Sigmoid colon (tissue), 7 donors: ENCODE data around the gene TMEM132D. TPM values are rescaled to one million over a fixed set of nuclear protein-coding genes. Genes with fewer than 3 reads are reported as not detected.

Experiments used
- DNase-seq: peaks from one replicate; pipeline ENCODE4 v3.0.0-alpha.2; 2019
- H3K27ac ChIP-seq, 4 donors: fragments of 200-600 bp; sonication (generic); one replicate each; pipeline ENCODE4 v1.5.1; 2016 to 2019; ENCODE audit warnings: mild to moderate bottlenecking in 1 of 4
- H3K27me3 ChIP-seq, 3 donors: fragments of 200-600 bp; sonication (generic); one replicate each; pipeline ENCODE4 v1.5.1; 2019; ENCODE audit warnings: mild to moderate bottlenecking in 1 of 3
- H3K36me3 ChIP-seq, 4 donors: fragments of 200-600 bp; sonication (generic); one replicate each; pipeline ENCODE4 v1.5.1; 2016 to 2019
- H3K4me1 ChIP-seq, 4 donors: fragments of 200-600 bp; sonication (generic); one replicate each; pipeline ENCODE4 v1.5.1; 2017 to 2019
- H3K4me3 ChIP-seq, 4 donors: fragments of 200-600 bp; sonication (generic); one replicate each; pipeline ENCODE4 v1.5.1; 2017 to 2019; ENCODE audit warnings: mild to moderate bottlenecking in 2 of 4, moderate library complexity in 1 of 4
- H3K9me3 ChIP-seq, 4 donors: fragments of 200-600 bp in 3 of 4; sonication (generic) in 3 of 4; one replicate each; pipeline versions ENCODE4 v1.5.1 to v1.6.1; 2013 to 2019
- EP300 ChIP-seq, 4 donors: sonication (generic); formaldehyde crosslinking; IDR thresholded peaks; one replicate each; pipeline ENCODE4 v1.6.1; 2017; ENCODE audit warnings: antibody characterized with exemption in 4 of 4
- POLR2A ChIP-seq, 2 donors: fragments of 450-650 bp; IDR thresholded peaks; one replicate each; pipeline ENCODE4 v1.6.1; 2016; ENCODE audit warnings: antibody characterized with exemption in 2 of 2, mild to moderate bottlenecking in 2 of 2, moderate library complexity in 2 of 2
- POLR2AphosphoS5 ChIP-seq, 4 donors: sonication (generic); formaldehyde crosslinking; IDR thresholded peaks; one replicate each; pipeline ENCODE4 v1.6.1; 2017; ENCODE audit warnings: antibody characterized with exemption in 4 of 4
- WGBS, 2 donors: extraction: QIAGEN DNeasy Blood & Tissue Kit; methylation state at CpG; one replicate each; pipeline ENCODE4 v1.1.7; 2013; 5-methylcytosine and 5-hydroxymethylcytosine counted together
- intact Hi-C: fragments of 100-400 bp; cut with DNase I; formaldehyde crosslinking; loops from one replicate; pipeline ENCODE4 v1.15.1; 2023
- polyA plus RNA-seq, 3 donors: library from polyadenylated mRNA; stranded (reverse); fragments of 200-250 nt; gene quantifications; one replicate each; pipeline ENCODE4 v1.2.3, GENCODE V29; 2013
- total RNA-seq, 4 donors: library from RNA; depleted of rRNA; stranded (reverse); fragments of >200 nt; gene quantifications; one replicate each; pipeline ENCODE4 v1.1.0, GENCODE V29; 2016
- TF ChIP-seq, protein P1 (sequence below), 4 experiments: fragments of 450-650 bp in 3 of 4; fragments of 200-600 bp in 1 of 4; IDR thresholded peaks; one replicate each; pipeline ENCODE4 v1.5.1; 2016 to 2019; ENCODE audit warnings: antibody characterized with exemption in 4 of 4, mild to moderate bottlenecking in 3 of 4, moderate library complexity in 2 of 4
- donor health status: healthy with polysubstance abuse.
- donor health status: Bipolar disorder and iron deficiency.
- donor health status: healthy.

TMEM132D gene
- total and polyA plus RNA-seq, 7 donors: under 0.01 to 0.03 (median under 0.01) TPM; not detected in 3

DNA sequence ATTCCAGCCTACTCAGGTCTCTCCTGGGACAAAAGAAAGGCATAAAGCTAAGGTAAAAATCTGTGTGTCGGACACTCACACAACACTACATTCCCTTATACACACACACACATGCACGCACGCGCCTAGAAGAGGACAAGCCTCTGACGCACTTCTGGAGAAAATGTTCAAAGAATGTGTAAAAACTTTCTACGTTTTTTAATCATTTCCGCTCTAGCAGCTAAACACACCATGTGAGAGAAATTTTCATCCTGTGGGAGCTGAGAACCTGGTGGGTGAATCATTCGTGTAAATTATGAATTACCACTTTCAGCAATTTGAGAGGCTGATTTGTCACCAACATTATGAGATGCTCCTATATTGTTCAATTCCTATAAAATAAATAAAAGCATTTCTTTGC lies 494.5 kb downstream of the TMEM132D start:
- no peak for DNase-seq
- WGBS, 2 donors: 79 to 83% methylated on average over 8 of the region's 8 CpGs
- intact Hi-C loops: no loop called here

DNA sequence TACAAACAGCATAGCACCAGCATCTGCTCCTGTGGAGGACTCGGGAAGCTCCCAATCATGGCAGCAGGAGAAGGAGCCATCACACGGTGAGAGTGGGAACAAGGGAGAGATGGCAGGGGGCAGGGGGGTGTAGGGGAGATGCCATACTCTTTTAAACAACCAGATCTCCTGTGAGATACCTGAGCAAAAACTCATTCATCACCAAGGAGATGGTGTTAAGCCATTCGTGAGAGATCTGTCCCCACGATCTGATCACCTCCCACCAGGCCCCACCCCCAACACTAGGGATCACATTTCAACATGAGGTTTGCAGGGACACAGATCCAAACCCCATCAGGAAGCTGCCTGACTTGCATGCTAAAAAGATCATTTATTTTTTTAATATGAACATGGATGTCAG lies 499.3 kb downstream of the TMEM132D start:
- Histone ChIP-seq H3K27ac (no peak overlapping the region), H3K9me3 (no peaks in the 10 kb centered on the region), H3K36me3 (no peaks in the 10 kb centered on the region), H3K4me1 (no peaks in the 10 kb centered on the region), H3K27me3 (no peaks in the 10 kb centered on the region), H3K4me3 (no peak overlapping the region)
- no peak for TF ChIP-seq POLR2A (IDR thresholded peaks at IDR 0.05)
- TF ChIP-seq, protein P1, sequence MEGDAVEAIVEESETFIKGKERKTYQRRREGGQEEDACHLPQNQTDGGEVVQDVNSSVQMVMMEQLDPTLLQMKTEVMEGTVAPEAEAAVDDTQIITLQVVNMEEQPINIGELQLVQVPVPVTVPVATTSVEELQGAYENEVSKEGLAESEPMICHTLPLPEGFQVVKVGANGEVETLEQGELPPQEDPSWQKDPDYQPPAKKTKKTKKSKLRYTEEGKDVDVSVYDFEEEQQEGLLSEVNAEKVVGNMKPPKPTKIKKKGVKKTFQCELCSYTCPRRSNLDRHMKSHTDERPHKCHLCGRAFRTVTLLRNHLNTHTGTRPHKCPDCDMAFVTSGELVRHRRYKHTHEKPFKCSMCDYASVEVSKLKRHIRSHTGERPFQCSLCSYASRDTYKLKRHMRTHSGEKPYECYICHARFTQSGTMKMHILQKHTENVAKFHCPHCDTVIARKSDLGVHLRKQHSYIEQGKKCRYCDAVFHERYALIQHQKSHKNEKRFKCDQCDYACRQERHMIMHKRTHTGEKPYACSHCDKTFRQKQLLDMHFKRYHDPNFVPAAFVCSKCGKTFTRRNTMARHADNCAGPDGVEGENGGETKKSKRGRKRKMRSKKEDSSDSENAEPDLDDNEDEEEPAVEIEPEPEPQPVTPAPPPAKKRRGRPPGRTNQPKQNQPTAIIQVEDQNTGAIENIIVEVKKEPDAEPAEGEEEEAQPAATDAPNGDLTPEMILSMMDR (IDR thresholded peaks at IDR 0.05): no peak
- TF ChIP-seq EP300 (IDR thresholded peaks at IDR 0.05): no peak
- TF ChIP-seq POLR2AphosphoS5 (IDR thresholded peaks at IDR 0.05): no peak
- DNase-seq: no peak
- intact Hi-C loops: no loop called here
- WGBS, 2 donors: 52 to 85% methylated on average over 4 of the region's 4 CpGs

More for the DNA sequence above, 494.5 kb downstream of the TMEM132D start:
- Histone ChIP-seq H3K4me1 (no peaks in the 10 kb centered on the region), H3K9me3 (no peaks in the 10 kb centered on the region), H3K36me3 (no peaks in the 10 kb centered on the region), H3K27me3 (no peaks in the 10 kb centered on the region), H3K27ac (no peak overlapping the region), H3K4me3 (no peak overlapping the region)
- TF ChIP-seq EP300 (IDR thresholded peaks at IDR 0.05) (no peak), POLR2AphosphoS5 (IDR thresholded peaks at IDR 0.05) (no peak), POLR2A (IDR thresholded peaks at IDR 0.05) (no peak)
- TF ChIP-seq, protein P1 (IDR thresholded peaks at IDR 0.05): no peak

DNA sequence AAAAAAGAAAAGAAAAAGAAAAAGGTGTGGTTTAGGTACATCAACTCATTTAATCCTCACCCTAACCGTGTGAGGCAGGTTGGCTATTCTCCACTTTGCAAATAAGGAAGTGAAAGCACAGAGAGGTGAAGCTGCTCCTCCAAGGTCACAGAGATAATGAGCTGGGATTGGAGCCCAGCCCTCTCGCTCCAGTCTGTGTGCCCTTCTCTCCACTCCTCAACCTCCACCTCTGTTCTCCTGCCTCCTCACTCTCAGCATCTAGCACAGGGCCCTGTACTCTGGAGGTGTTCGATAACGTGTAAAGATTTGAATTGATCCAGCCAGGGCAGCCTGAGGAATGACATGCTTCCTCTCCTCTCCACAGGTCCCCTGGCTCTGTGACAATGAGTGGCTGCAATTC lies 502.3 kb downstream of the TMEM132D start:
- H3K4me1 ChIP-seq: no peaks in the 10 kb centered on the region
- no peak for TF ChIP-seq POLR2AphosphoS5 (IDR thresholded peaks at IDR 0.05)
- H3K36me3 ChIP-seq: no peaks in the 10 kb centered on the region
- DNase-seq: no peak
- intact Hi-C loops: no loop called here
- no peaks in the 10 kb centered on the region for H3K27me3 ChIP-seq
- H3K9me3 ChIP-seq: no peaks in the 10 kb centered on the region
- 23 to 60% methylated on average over 4 of the region's 4 CpGs for WGBS, 2 donors
- no peak overlapping the region for H3K4me3 ChIP-seq
- no peak overlapping the region for H3K27ac ChIP-seq

DNA sequence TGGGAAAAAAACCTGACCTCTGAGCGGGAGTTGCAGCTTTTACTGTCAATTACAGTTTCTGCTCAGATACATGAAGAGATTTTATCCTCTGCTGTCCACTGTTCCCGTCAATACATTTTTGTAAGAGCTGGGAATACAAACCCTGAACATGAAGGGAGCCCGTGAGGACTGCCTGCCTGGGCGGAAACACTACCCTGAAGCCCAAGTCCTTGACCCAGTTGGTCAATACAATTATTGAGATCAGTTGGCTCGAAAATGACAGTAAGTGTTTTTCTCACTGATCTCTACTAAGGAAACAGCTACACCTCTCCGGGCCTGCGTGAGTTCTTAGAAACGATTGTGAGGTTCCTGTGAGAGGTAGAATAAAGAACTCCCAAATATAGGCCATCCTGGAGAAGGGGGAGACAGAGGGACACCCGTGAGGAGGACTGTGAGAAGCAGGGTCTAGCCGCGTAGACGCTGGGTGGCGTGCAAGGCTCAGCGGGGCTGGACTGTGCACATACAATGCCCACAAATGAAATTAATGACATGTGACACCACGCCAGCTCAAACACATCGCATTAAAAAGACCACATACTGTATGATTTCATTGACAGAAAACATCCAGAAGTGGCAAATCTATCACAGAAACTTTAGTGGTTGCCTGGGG lies 509.5 kb downstream of the TMEM132D start:
- H3K4me1 ChIP-seq: no peaks in the 10 kb centered on the region
- 81 to 91% methylated on average over 16 of the region's 16 CpGs for WGBS, 2 donors
- no peak overlapping the region for H3K27ac ChIP-seq
- intact Hi-C loops: no loop called here
- H3K36me3 ChIP-seq: no peaks in the 10 kb centered on the region
- no peaks in the 10 kb centered on the region for H3K9me3 ChIP-seq
- DNase-seq: no peak
- no peaks in the 10 kb centered on the region for H3K27me3 ChIP-seq
- H3K4me3 ChIP-seq: no peak overlapping the region
- no peak for TF ChIP-seq POLR2AphosphoS5 (IDR thresholded peaks at IDR 0.05)

DNA sequence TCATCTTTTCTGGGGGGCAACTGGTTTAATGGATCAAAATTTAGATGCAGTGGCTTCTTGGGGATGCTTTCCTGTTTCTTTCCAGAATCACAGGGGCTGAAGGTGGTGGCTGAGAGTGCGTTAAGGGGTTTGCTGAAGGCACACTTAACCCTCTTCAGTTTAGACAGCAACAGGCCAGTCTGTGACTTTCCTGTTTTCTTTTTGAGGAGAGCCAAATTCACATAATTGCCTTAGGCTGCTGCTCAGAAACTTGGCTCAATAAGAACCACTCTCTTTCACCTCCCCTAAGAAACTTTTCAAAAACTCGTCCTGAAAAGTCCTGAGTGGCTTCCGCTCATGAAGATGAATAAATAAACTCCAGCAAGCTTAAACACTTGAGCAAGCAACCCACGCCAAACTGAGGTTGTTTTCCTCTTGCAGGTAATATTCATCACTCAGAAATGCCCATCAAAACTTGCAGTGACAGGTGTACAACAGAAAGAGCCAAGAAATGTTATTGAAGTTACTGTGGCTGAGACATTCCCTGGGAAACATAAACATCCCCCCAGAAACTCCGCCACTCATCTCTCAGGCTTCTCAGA lies 510.4 kb downstream of the TMEM132D start:
- intact Hi-C loops: no loop called here

More for the DNA sequence above, 510.4 kb downstream of the TMEM132D start:
- no peaks in the 10 kb centered on the region for H3K9me3 ChIP-seq
- no peaks in the 10 kb centered on the region for H3K27me3 ChIP-seq
- no peak overlapping the region for H3K4me3 ChIP-seq
- no peak for DNase-seq
- no peak overlapping the region for H3K27ac ChIP-seq
- no peaks in the 10 kb centered on the region for H3K36me3 ChIP-seq
- TF ChIP-seq EP300 (IDR thresholded peaks at IDR 0.05) (no peak), POLR2AphosphoS5 (IDR thresholded peaks at IDR 0.05) (no peak), POLR2A (IDR thresholded peaks at IDR 0.05) (no peak)
- TF ChIP-seq, protein P1 (IDR thresholded peaks at IDR 0.05): no peak
- H3K4me1 ChIP-seq: no peaks in the 10 kb centered on the region
- WGBS, 2 donors: 60 to 75% methylated on average over 5 of the region's 5 CpGs
